Skin of body (tissue), 2 donors: ENCODE data around the gene TNFAIP1. TPM values are rescaled to one million over a fixed set of nuclear protein-coding genes. Genes with fewer than 3 reads are reported as not detected.

Experiments
- DNase-seq: peaks from one replicate; lab custom pipeline; 2025; lab: John Stamatoyannopoulos, UW
- total RNA-seq: library from RNA; depleted of rRNA; stranded (reverse); fragments of >200 nt; gene quantifications from one replicate; pipeline ENCODE4 v1.2.3, GENCODE V29; 2014

The TNFAIP1 gene
- total RNA-seq, 1 donor from 2014 or later = 19.0 TPM

- DNase-seq = no peak
Observed at GRCh38 chr17:28345419-28346198, 10.0 kb downstream of the TNFAIP1 start.

- DNase-seq = no peak
Observed at GRCh38 chr17:28346199-28346580, 10.6 kb downstream of the TNFAIP1 start.

GRCh38 chr17:28346746-28347246 is 11.2 kb downstream of the TNFAIP1 start:
- no peak for DNase-seq

- DNase-seq = no peak
Observed at GRCh38 chr17:28347261-28347891, 11.8 kb downstream of the TNFAIP1 start.

DNA sequence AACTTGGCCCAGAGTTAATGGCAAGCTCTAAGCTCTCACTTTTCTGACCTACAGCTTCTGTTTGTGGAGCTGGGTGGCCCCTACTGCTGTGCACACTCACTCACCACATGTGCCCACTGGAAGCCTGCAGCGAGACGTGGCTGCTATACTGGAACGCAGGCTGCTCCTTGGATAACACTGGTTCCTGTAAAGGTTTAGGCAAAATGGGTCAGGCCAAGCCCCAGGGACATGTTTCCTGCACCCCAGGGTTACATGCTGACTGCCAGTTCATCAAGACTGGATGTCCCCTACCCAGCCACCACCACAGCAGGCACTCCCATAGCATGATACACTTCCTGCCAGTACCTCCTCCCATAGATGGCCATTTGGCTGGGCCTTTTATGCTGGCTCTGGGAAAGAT is 13.4 kb downstream of the TNFAIP1 start:
- no peak for DNase-seq

DNA sequence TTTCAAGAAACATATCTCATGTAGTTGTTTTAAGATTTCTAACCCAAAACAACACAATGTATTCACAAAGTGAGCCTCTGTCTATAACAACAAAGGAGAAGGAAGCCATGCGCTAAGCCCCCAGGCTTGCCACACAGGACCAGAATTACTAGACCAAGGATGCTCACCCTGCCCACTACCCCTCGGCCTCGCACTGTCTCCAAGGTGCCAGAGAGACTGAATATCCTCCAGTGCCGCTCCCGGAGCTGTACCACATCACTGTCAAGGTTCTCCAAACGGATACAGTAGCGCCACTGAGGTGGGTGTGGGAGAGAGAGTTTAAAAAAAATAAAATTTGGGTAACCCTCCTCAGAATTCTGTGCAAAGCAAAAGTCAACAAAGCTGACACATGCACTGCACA is 14.7 kb downstream of the TNFAIP1 start:
- DNase-seq = no peak

- DNase-seq = peak; percentile 92
Observed at GRCh38 chr17:28357061-28357900, 21.7 kb downstream of the TNFAIP1 start, which contains the start of gene POLDIP2. Gene POLDIP2 (minus strand): TSS chr17:28357527. CDS start chr17:28357448, 79 bp downstream.

GRCh38 chr17:28357901-28358197 is 22.3 kb downstream of the TNFAIP1 start:
- DNase-seq = no peak

- no peak for DNase-seq
Observed at GRCh38 chr17:28363186-28363585, 27.6 kb downstream of the TNFAIP1 start.

- no peak for DNase-seq
Observed at GRCh38 chr17:28363776-28364650, 28.5 kb downstream of the TNFAIP1 start.

- no peak for DNase-seq
Observed at GRCh38 chr17:28364665-28365363, 29.3 kb downstream of the TNFAIP1 start, which contains the start of gene SEBOX. Gene SEBOX (minus strand): TSS chr17:28365199. CDS start chr17:28365151, 48 bp downstream.

DNA sequence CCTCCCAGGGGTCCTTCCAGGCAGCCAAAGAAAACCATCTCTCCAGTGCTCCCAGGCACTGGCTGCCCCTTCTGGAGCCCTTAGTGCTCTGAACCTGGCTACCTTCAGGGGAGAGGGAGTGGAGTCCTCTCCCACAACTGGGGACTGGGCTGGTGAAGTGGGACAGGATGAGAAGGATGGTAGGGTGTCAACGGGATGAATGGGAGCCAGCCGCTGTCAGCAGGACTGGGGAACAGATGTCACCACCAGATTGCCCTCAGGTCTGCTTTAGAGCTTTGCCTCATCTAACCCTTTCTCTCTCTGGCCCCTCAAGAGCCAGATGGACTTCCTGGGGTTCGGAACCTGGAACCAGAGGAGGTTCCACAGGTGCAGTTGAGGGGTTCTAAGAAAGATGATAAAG is 29.9 kb downstream of the TNFAIP1 start:
- DNase-seq = no peak

GRCh38 chr17:28366605-28367004 is 31.0 kb downstream of the TNFAIP1 start:
- DNase-seq = no peak

GRCh38 chr17:28367641-28368305 is 32.2 kb downstream of the TNFAIP1 start:
- DNase-seq = no peak

GRCh38 chr17:28368306-28368831 is 32.8 kb downstream of the TNFAIP1 start:
- no peak for DNase-seq

- no peak for DNase-seq
Observed at GRCh38 chr17:28368915-28369683, 33.5 kb downstream of the TNFAIP1 start.

- DNase-seq = no peak
Observed at GRCh38 chr17:28369684-28370034, 34.1 kb downstream of the TNFAIP1 start.

- no peak for DNase-seq
Observed at GRCh38 chr17:28370035-28370743, 34.6 kb downstream of the TNFAIP1 start, which contains the start of gene VTN. Gene VTN (minus strand): TSS chr17:28370307. CDS start chr17:28370203, 104 bp downstream.
